Activated B cell treated with CpG ODN at 0.5 μM for 24 hours (primary cell): Measurements from ENCODE around the gene NFIL3. TPM values are rescaled to one million over a fixed set of nuclear protein-coding genes. Genes with fewer than 3 reads are reported as not detected.

Experiments used
- ATAC-seq: fragments of 200-7000 bp; cut with Tn5 transposase; one replicate; pipeline ENCODE4 v1.10.0; 2021; ENCODE audit warnings: low read depth, mild to moderate bottlenecking, moderate library complexity
- CTCF ChIA-PET: fragments of 350-600 bp; sonication (Branson Sonifier 250); formaldehyde crosslinking; loops from one replicate; lab custom pipeline; 2021; ENCODE audit warnings: antibody characterized with exemption; lab: Charles Lee
- POLR2A ChIA-PET: fragments of 350-600 bp; sonication (Branson Sonifier 250); formaldehyde crosslinking; loops from one replicate; lab custom pipeline; 2021; ENCODE audit warnings: antibody characterized with exemption; lab: Charles Lee
- DNase-seq: peaks from one replicate; pipeline ENCODE4 v3.0.0; 2022
- H3K27ac Mint-ChIP-seq: one replicate; pipeline ENCODE4 v1.8.0; 2020; ENCODE audit warnings: mixed read lengths
- H3K27me3 Mint-ChIP-seq: one replicate; pipeline ENCODE4 v1.8.0; 2021; ENCODE audit warnings: mixed read lengths
- H3K36me3 Mint-ChIP-seq: one replicate; pipeline ENCODE4 v1.8.0; 2021; ENCODE audit warnings: low read depth, mixed read lengths
- H3K4me1 Mint-ChIP-seq: one replicate; pipeline ENCODE4 v1.8.0; 2021; ENCODE audit warnings: mixed read lengths
- H3K4me3 Mint-ChIP-seq: one replicate; pipeline ENCODE4 v1.8.0; 2020; ENCODE audit warnings: mild to moderate bottlenecking, mixed read lengths
- H3K9me3 Mint-ChIP-seq: one replicate; pipeline ENCODE4 v1.8.0; 2020; ENCODE audit warnings: mixed read lengths
- intact Hi-C: fragments of 100-400 bp; cut with micrococcal nuclease; formaldehyde crosslinking; loops from one replicate; pipeline ENCODE4 v1.15.1; 2024
- total RNA-seq: library from RNA; stranded (reverse); gene quantifications from 2 replicates; pipeline ENCODE4 v1.2.3, GENCODE V29; 2022
- TF ChIP-seq, protein P1 (sequence below): fragments of 200-600 bp; IDR thresholded peaks from one replicate; pipeline ENCODE4 v1.8.0; 2022; ENCODE audit warnings: antibody characterized with exemption, mild to moderate bottlenecking

NFIL3 gene
- total RNA-seq, 1 donor from 2014 or later: 3.1 TPM

DNA sequence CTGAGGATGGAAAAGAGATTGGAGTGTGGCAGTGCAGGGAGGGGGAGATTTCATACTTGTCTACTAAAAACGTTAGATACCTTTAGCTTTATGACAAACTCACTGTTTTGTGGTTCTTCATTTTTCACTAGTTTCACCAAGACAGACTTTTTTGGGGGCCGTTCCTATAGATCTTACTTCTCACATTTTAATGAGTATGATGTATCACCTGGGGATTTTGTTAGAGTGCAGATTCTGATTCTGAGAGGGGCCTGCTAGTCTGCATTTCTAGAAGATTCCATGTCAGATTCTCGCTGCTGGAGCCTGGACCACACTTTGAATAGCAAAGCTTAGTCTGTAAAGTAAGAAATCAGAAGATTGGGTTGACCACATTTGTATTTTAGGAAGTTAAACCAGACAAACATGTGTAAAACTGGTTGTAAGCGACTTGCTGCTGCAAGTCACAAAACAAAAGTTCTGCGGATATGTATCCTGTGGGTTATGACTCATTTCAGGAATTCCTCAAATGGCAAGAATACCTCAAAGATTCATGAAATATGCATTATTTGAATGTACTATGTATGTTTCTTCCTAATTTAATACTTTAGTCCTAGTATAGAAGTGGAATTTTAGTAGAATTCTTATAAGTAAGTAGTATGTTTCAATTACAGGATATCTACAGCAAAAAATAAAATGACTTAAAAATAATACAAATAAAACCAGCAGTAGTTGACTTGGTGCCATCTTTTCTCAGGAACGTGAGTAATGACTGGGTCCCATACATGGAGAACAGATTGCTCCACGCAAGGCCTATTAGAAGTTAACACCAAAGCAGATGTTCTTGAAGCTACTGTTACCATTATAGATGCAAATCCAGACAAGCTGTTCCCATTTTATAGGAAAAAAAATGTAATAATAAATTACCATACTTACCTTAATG is 27.8 kb downstream of the NFIL3 start:
- TF ChIP-seq, protein P1, sequence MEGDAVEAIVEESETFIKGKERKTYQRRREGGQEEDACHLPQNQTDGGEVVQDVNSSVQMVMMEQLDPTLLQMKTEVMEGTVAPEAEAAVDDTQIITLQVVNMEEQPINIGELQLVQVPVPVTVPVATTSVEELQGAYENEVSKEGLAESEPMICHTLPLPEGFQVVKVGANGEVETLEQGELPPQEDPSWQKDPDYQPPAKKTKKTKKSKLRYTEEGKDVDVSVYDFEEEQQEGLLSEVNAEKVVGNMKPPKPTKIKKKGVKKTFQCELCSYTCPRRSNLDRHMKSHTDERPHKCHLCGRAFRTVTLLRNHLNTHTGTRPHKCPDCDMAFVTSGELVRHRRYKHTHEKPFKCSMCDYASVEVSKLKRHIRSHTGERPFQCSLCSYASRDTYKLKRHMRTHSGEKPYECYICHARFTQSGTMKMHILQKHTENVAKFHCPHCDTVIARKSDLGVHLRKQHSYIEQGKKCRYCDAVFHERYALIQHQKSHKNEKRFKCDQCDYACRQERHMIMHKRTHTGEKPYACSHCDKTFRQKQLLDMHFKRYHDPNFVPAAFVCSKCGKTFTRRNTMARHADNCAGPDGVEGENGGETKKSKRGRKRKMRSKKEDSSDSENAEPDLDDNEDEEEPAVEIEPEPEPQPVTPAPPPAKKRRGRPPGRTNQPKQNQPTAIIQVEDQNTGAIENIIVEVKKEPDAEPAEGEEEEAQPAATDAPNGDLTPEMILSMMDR: no peak
- Mint-ChIP-seq H3K9me3 (no peaks in the 10 kb centered on the region), H3K27ac (no peak overlapping the region), H3K36me3 (no peaks in the 10 kb centered on the region), H3K27me3 (no peaks in the 10 kb centered on the region), H3K4me1 (peaks cover 7% of the 10 kb centered on the region), H3K4me3 (no peak overlapping the region)
- DNase-seq (no peak), ATAC-seq (no peak)
- intact Hi-C loops: no loop called here
- POLR2A ChIA-PET: no interaction called here
- CTCF ChIA-PET: no interaction called here

DNA sequence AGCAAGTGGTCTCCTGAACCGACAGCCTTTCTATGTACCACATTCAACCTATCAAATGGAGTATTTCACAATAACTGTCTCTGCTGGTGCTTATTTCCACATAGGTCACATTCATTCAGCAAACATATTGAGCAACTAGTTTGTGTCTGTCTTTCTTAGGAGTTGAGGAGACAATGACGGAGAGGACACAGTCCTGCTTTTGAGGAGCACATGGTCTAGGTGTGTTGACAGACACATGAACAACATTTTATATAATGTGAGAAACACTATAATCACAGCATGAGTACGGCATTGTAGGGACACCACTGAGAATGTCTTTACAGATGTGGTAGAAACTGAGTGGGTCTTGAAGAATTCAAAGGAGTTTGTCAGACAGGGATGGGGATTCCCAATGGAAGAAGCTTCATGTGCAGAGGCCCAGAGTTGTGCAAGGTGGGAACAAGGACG is 28.5 kb downstream of the NFIL3 start:
- H3K4me3 Mint-ChIP-seq: no peak overlapping the region
- H3K4me1 Mint-ChIP-seq: peaks cover 7% of the 10 kb centered on the region
- POLR2A ChIA-PET: no interaction called here
- TF ChIP-seq, protein P1: no peak
- H3K36me3 Mint-ChIP-seq: no peaks in the 10 kb centered on the region
- no peak for DNase-seq
- ATAC-seq: no peak
- H3K27me3 Mint-ChIP-seq: no peaks in the 10 kb centered on the region
- intact Hi-C loops: no loop called here
- no peak overlapping the region for H3K27ac Mint-ChIP-seq
- H3K9me3 Mint-ChIP-seq: no peaks in the 10 kb centered on the region
- CTCF ChIA-PET: no interaction called here

DNA sequence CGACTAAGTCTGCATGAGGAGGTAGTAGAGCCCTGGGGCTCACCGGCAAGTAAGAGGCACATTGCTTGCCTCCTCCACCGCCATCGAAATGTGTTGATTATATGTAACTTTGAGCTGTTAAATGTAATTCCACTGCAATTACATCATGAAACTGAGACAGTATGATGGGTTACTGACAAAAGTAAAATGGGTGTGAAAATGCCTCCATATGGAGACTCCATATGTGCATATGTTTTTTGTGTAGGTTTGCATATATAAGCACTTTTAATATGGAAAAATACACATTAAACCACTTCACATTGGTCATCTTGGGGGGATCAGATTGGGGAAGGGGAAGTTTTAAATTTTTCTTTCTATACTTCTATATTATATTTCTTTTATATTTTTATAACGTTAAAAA is 29.8 kb downstream of the NFIL3 start:
- intact Hi-C loops: no loop called here
- TF ChIP-seq, protein P1: no peak
- no peaks in the 10 kb centered on the region for H3K27me3 Mint-ChIP-seq

DNA sequence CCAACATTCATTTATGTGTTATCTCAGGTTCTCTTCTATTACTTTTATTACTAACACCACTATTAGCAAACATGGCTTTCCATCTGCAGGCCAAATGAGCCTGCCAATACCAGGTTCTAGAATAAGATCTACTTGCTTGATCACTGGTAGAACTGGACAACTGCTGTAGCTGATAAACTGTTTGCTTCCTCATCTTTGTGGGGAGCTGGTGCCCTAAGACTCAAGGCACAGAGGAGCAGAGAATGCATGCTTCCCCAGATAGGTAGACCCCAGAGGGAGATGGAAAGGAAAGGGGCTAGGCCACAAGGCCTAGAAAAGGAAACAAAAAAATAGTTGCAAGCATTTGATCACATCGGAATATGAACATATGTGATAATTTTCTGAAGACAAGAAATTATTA is 31.2 kb downstream of the NFIL3 start:
- peaks cover 7% of the 10 kb centered on the region for H3K4me1 Mint-ChIP-seq
- H3K27me3 Mint-ChIP-seq: no peaks in the 10 kb centered on the region
- intact Hi-C loops: no loop called here
- POLR2A ChIA-PET: no interaction called here
- no peak overlapping the region for H3K4me3 Mint-ChIP-seq
- TF ChIP-seq, protein P1: no peak
- H3K27ac Mint-ChIP-seq: no peak overlapping the region
- CTCF ChIA-PET: no interaction called here
- DNase-seq: no peak
- no peaks in the 10 kb centered on the region for H3K9me3 Mint-ChIP-seq
- ATAC-seq: no peak
- no peaks in the 10 kb centered on the region for H3K36me3 Mint-ChIP-seq

More for the DNA sequence above, 29.8 kb downstream of the NFIL3 start:
- ChIA-PET CTCF (no interaction called here), POLR2A (no interaction called here)
- Mint-ChIP-seq H3K27ac (no peak overlapping the region), H3K9me3 (no peaks in the 10 kb centered on the region), H3K4me1 (peaks cover 7% of the 10 kb centered on the region), H3K36me3 (no peaks in the 10 kb centered on the region), H3K4me3 (no peak overlapping the region)
- DNase-seq (no peak), ATAC-seq (no peak)

DNA sequence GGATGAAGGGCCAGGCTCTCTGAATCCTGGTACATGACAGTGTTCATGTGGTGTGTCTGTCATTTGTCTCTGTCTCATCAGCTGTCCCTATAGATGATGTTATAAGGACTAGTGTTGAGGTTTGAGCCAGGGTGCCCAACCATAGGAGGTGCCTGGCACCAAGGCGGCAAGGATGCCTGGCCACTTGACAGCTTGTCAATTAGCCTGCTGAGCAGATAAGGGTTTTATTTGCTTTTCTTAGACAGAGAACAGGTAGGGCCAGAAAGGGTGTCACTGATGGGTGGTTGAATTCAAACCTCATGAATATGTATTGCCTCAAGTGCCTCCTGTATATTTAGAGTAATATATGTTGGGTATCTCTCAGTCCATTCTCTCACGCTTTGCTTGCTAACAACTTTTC is 31.8 kb downstream of the NFIL3 start:
- TF ChIP-seq, protein P1: no peak
- POLR2A ChIA-PET: no interaction called here
- Mint-ChIP-seq H3K9me3 (no peaks in the 10 kb centered on the region), H3K4me3 (no peak overlapping the region), H3K27me3 (no peaks in the 10 kb centered on the region), H3K4me1 (peaks cover 7% of the 10 kb centered on the region), H3K36me3 (no peaks in the 10 kb centered on the region), H3K27ac (no peak overlapping the region)
- DNase-seq: no peak
- CTCF ChIA-PET: no interaction called here
- intact Hi-C loops: no loop called here
- ATAC-seq: no peak
